Measurements from ENCODE around the gene TMEM169. TPM values are rescaled to one million over a fixed set of nuclear protein-coding genes. Genes with fewer than 3 reads are reported as not detected.

The TMEM169 gene, protein sequence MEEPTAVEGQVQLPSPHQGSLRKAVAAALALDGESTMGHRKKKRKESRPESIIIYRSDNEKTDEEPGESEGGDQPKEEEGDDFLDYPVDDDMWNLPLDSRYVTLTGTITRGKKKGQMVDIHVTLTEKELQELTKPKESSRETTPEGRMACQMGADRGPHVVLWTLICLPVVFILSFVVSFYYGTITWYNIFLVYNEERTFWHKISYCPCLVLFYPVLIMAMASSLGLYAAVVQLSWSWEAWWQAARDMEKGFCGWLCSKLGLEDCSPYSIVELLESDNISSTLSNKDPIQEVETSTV
- 1 to 10 TPM; 1.7 to 1.8 TPM for total RNA-seq

DNA sequence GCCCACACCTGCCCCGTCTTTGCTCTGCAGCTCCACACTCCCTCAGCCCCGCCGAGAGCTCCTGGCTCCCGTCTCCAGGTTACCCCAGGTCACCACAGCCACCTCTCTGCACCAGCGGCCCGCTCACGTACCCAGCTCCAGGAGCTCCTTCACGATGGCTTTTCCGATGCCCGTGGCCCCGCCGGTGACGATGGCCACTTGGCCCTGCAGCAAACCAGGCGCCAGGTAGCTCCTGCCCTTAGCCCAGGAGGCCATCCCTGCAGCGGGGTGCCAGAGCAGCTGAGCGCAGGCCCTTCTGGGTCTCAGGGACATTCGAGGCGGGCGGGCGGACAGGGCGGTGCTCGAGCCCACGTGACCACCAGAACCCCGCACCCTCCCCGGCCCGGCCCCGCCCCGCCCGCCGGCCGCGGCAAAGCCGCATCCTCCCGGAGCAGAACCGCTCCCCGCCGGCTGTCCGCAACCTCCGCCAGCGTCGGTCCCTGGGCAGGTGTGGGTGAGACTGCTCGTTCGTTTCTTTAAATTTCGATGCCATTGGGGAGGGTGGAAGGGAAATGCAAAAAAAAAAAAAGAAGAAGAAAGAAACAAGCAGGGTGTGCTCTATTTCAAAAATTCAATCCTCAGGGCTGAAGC lies at the start of gene TMEM169, which contains the start of gene PECR:
TSS of gene TMEM169 (plus strand) at position 433 of the 630 bp plus-strand sequence. CDS start 14,045 bp downstream, outside the sequence.
TSS of gene PECR (minus strand) at position 323 of the 630 bp plus-strand sequence. CDS start at position 255, 68 bp downstream.
- peak within 1 kb of the TSS; percentile 85 for H3K27ac Mint-ChIP-seq
- peaks cover 5 to 6% of the 10 kb centered on the region in 2 donors for H3K36me3 Mint-ChIP-seq
- ATAC-seq (peak; percentile 96 to 97), DNase-seq (ENCODE audit: low spot score in 2 of 2) (peak; percentile 74 to 82)
- no peaks in the 10 kb centered on the region for H3K9me3 Mint-ChIP-seq

DNA sequence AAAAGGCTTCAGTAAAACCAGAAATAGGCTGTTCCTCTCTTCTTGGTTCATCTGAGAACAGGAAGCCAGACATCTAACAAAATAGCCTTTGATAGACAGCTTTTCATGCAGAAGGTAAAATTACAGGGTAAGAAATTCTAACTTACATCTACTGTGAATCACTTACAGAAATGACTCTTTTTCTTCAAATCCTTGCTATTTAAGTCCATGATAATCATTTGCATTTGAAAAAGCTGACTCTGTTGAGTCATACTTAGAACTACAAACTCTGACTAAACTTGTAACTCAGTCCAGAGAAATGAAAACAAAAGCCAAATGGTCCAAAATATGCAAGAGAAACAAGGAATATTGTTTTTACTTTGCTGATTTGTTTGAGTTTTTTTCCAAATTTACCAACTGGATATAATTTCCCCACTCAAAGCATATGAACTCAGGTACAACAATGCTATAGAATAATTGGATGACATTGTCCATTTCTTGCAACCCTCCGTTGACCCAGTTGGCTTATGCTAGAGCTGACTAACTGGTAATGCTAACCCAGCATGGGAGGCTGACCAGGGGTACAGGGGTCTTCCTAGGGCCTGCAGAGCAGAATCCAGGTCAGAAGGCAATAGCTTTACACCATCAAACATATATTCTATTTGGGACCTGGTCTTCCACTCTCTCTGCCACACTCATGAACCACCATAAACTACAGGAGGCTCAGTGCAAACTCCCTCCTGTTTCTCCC lies 49.6 kb upstream of the TMEM169 start:
- Mint-ChIP-seq H3K36me3 (peaks cover 4 to 12% of the 10 kb centered on the region in 2 donors), H3K27ac (peak overlapping the region; percentile 79 to 97), H3K9me3 (no peaks in the 10 kb centered on the region)
- DNase-seq (ENCODE audit: low spot score in 2 of 2) (no peak), ATAC-seq (peak; percentile 90 to 95)

DNA sequence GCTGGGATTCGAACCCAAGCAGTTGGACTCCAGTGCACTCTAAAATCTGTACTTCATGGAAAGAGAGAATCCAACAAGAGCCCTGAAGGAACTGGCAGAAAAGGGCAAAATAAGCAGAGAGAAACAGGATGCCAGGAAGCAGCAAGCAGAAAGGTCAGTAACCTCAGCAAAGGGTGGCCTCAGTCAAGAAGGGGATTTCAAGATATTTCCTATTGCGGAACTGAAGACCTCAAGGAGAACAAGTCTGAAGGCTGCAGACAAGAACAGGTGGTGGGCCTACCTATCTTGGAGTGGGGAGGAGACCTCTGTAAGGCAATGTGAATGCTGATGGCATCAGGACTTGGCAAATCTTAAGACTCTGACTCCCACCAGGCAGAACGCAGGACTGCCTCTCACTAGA lies 48.3 kb upstream of the TMEM169 start:
- Mint-ChIP-seq H3K9me3 (no peaks in the 10 kb centered on the region), H3K36me3 (peaks cover 4 to 12% of the 10 kb centered on the region in 2 donors), H3K27ac (no peak overlapping the region)
- ATAC-seq, result no peak
- no peak for DNase-seq (ENCODE audit: low spot score in 2 of 2)

GRCh38 chr2:216034065-216034464 lies 47.7 kb upstream of the TMEM169 start:
- no peaks in the 10 kb centered on the region for H3K9me3 Mint-ChIP-seq
- peaks cover 4 to 12% of the 10 kb centered on the region in 2 donors for H3K36me3 Mint-ChIP-seq
- ATAC-seq (peak in 1 of 2 donors; percentile 35), DNase-seq (ENCODE audit: low spot score in 2 of 2) (peak; percentile 65 to 89)
- H3K27ac Mint-ChIP-seq, result no peak overlapping the region

- no peak for ATAC-seq
- no peak for DNase-seq (ENCODE audit: low spot score in 2 of 2)
Observed at GRCh38 chr2:216039918-216040317, 41.8 kb upstream of the TMEM169 start.

GRCh38 chr2:216041438-216041837 lies 40.3 kb upstream of the TMEM169 start:
- peak overlapping the region in 1 of 2 donors; percentile 52 for H3K27ac Mint-ChIP-seq
- DNase-seq (ENCODE audit: low spot score in 2 of 2) (no peak), ATAC-seq (no peak)
- no peaks in the 10 kb centered on the region for H3K36me3 Mint-ChIP-seq
- H3K9me3 Mint-ChIP-seq, result no peaks in the 10 kb centered on the region

More at GRCh38 chr2:216039918-216040317, 41.8 kb upstream of the TMEM169 start:
- Mint-ChIP-seq H3K27ac (no peak overlapping the region), H3K36me3 (no peaks in the 10 kb centered on the region), H3K9me3 (no peaks in the 10 kb centered on the region)

DNA sequence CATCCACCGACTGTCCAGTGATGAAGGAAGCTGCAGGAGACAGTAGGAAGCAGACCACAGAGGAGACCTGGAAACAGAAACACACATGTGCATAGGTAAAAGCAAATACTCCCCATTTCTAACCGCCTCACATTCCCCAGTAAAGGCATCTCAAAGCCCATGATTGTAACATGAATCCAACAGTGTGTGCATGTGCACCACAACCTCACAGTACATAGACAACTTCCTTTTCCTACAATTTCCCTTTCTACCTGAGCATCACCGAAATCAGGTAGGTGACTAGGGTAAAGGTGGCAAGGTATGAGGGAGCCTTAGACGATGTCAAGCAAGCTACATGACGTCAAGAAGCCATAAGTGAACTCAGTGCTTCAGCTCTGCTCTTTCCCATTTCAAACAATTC lies 37.8 kb upstream of the TMEM169 start:
- no peak overlapping the region for H3K27ac Mint-ChIP-seq
- no peaks in the 10 kb centered on the region for H3K9me3 Mint-ChIP-seq
- no peak for ATAC-seq
- no peaks in the 10 kb centered on the region for H3K36me3 Mint-ChIP-seq
- no peak for DNase-seq (ENCODE audit: low spot score in 2 of 2)

DNA sequence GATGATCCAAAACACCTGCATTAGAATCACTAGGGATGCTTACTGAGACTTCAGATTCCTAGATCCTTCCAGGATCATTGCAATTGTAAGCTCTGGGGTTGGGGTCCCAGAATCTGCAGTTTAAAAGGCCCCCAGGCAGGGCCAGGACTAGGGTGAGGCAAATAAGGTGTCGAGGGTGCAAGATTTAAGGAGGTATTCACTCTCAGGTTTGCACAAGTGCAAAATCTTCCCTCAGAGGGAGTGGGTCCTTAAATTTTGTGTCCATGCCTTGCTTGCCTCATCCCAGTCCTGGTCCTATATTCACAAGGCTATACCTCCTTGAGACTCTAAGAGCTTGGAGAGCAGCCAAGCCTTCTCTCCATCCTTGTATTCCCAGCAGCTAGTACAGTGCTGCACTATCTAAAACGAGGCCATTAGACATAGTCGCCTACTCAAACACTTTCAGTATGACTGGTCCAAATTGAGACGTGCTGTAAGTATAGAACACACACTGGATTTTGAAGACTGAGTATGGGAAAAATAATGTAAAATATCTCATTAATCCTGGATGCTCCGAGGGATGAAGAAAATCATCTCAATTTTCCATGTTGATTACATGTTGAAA lies 36.7 kb upstream of the TMEM169 start:
- ATAC-seq, result peak in 1 of 2 donors; percentile 80
- Mint-ChIP-seq H3K27ac (no peak overlapping the region), H3K9me3 (no peaks in the 10 kb centered on the region), H3K36me3 (peaks cover 0 to 2% of the 10 kb centered on the region in 2 donors)
- no peak for DNase-seq (ENCODE audit: low spot score in 2 of 2)

- ATAC-seq (no peak), DNase-seq (ENCODE audit: low spot score in 2 of 2) (no peak)
- Mint-ChIP-seq H3K9me3 (no peaks in the 10 kb centered on the region), H3K36me3 (peaks cover 0 to 7% of the 10 kb centered on the region in 2 donors), H3K27ac (no peak overlapping the region)
Observed at GRCh38 chr2:216047397-216047796, 34.3 kb upstream of the TMEM169 start.

DNA sequence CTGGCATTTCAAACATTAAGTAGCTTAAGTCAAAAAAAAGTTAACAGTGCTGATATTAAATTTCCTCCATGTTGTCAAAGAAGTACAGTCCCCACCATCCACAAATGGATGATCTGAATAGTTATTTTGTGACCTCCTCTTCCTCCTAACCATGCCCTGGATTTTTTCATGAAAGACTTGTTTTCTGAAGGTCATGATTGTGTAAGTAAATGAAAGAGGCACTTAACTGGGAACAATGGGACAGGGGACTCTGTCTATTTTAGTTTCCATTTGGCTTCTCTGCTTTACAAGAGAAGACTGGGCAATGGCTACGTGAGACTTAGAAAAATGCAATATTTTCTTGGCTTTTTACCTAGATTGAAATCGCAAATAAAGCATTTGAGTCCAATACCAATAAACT lies 32.3 kb upstream of the TMEM169 start:
- H3K27ac Mint-ChIP-seq, result no peak overlapping the region
- peaks cover 0 to 7% of the 10 kb centered on the region in 2 donors for H3K36me3 Mint-ChIP-seq
- ATAC-seq (no peak), DNase-seq (ENCODE audit: low spot score in 2 of 2) (no peak)
- H3K9me3 Mint-ChIP-seq, result no peaks in the 10 kb centered on the region

DNA sequence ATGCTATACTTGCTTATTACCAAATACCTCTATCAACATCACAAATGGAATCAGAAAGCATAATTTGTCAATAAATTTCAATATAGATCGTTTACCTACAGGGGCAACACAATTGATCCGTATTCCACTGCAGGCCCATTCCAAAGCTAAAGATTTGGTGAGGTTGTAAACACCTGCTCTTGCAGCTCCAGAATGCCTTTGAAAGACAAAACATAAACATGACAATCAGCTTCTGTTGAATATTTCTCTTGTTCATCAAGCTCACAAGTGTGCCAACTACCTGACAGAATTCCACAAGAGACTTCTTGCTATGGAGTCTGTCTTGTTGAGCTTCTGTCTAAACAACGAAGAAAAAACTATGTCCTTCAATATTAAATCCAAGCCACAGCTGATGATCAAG lies 30.4 kb upstream of the TMEM169 start:
- Mint-ChIP-seq H3K9me3 (no peaks in the 10 kb centered on the region), H3K27ac (no peak overlapping the region), H3K36me3 (peaks cover 0 to 15% of the 10 kb centered on the region in 2 donors)
- ATAC-seq (no peak), DNase-seq (ENCODE audit: low spot score in 2 of 2) (no peak)

DNA sequence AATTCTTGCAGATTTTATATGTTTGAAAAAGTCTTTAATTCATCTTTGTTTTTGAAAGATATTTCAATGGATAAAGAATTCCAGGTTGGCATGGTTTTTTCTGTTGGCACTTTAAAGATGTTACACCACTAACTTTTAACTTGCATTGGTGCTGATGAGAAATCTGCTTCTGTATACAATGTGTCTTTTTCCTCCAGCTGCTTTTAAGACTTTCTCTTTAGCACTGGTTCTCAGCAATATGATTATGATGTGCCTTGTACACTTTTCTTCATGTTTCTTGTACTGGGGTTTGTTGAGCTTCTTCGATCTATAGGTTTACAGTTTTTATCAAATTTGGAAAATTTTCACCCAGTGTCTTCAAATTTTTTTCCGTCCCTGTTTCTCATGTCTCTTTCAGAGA lies 29.3 kb upstream of the TMEM169 start:
- no peak overlapping the region for H3K27ac Mint-ChIP-seq
- H3K9me3 Mint-ChIP-seq, result no peaks in the 10 kb centered on the region
- no peak for ATAC-seq
- no peak for DNase-seq (ENCODE audit: low spot score in 2 of 2)
- peaks cover 0 to 15% of the 10 kb centered on the region in 2 donors for H3K36me3 Mint-ChIP-seq

GRCh38 chr2:216055680-216056079 lies 26.0 kb upstream of the TMEM169 start:
- Mint-ChIP-seq H3K9me3 (no peaks in the 10 kb centered on the region), H3K36me3 (peaks cover 8 to 12% of the 10 kb centered on the region in 2 donors), H3K27ac (peak overlapping the region; percentile 25 to 26)
- DNase-seq (ENCODE audit: low spot score in 2 of 2), result no peak
- no peak for ATAC-seq

DNA sequence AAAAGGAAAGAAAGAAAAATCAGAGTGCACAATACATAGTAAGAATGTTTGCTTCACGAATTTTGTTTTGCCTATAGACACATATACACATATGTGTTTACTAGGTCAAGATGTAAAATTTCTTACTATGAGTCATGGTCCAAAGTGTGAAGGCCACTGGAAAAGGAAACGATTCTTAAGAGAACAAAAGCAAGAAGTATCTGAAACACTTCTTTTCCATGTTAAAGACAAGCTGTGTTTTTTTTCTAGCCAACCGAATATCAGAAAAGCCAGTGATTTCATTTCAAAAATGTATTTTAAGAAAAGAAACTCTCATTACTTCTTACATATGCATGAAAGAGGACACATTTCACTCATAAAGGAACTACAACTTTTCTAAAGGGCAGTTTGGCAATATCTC lies 25.0 kb upstream of the TMEM169 start:
- DNase-seq (ENCODE audit: low spot score in 2 of 2) (no peak), ATAC-seq (no peak)
- H3K27ac Mint-ChIP-seq, result peak overlapping the region in 1 of 2 donors; percentile 26
- peaks cover 8 to 12% of the 10 kb centered on the region in 2 donors for H3K36me3 Mint-ChIP-seq
- no peaks in the 10 kb centered on the region for H3K9me3 Mint-ChIP-seq

GRCh38 chr2:216057688-216058193 lies 24.0 kb upstream of the TMEM169 start:
- Mint-ChIP-seq H3K9me3 (no peaks in the 10 kb centered on the region), H3K36me3 (peaks cover 8 to 12% of the 10 kb centered on the region in 2 donors), H3K27ac (peak overlapping the region; percentile 87 to 91)
- ATAC-seq (peak; percentile 88 to 93), DNase-seq (ENCODE audit: low spot score in 2 of 2) (peak; percentile 38 to 60)

- Mint-ChIP-seq H3K27ac (no peak overlapping the region), H3K9me3 (no peaks in the 10 kb centered on the region), H3K36me3 (peaks cover 8 to 12% of the 10 kb centered on the region in 2 donors)
- no peak for DNase-seq (ENCODE audit: low spot score in 2 of 2)
- no peak for ATAC-seq
Observed at GRCh38 chr2:216059233-216059834, 22.4 kb upstream of the TMEM169 start.

All from activated naive CD4-positive, alpha-beta T cell treated with anti-CD3 and anti-CD28 coated beads, Interleukin-2, amount 50 U/mL, for 72 hours (primary cell).